Measurements from ENCODE around the gene WWOX.

- no peak for TF ChIP-seq EZH2 (IDR thresholded peaks at IDR 0.05; ENCODE audit: borderline replicate concordance)
- TF ChIP-seq CTCF (IDR thresholded peaks at IDR 0.05; ENCODE audit: poor library complexity), result no peak
Observed at GRCh38 chr16:78980825-78981224, 881.4 kb downstream of the WWOX start.

All from hepatocyte (in vitro differentiated cells).